OCI-LY1 (cell line): ENCODE measurements around the gene THOC5.
"Not testable (repeated sequence)": the region's sequence is repeated elsewhere in the genome, so short reads cannot be mapped to it uniquely, and the experiment has no call there.

Experiments
- H2AFZ ChIP-seq: fragments of 200-600 bp; sonication (generic), shearing (Covaris generic); 2 replicates; pipeline ENCODE4 v1.6.0; 2014; ENCODE audit warnings: antibody characterized with exemption, mild to moderate bottlenecking, low read length
- H3F3A ChIP-seq: fragments of 200-600 bp; sonication (generic), shearing (Covaris generic); 2 replicates; pipeline ENCODE4 v1.6.0; 2014; ENCODE audit warnings: mild to moderate bottlenecking, antibody characterized with exemption, low read length, moderate library complexity; ENCODE audit not compliant: insufficient read depth
- H3K27ac ChIP-seq: fragments of 200-600 bp; sonication (generic); 2 replicates; pipeline ENCODE4 v1.5.1; 2014; ENCODE audit warnings: low read length, mixed run types, mild to moderate bottlenecking, low read depth; ENCODE audit not compliant: poor library complexity, severe bottlenecking
- H3K27me3 ChIP-seq: fragments of 200-600 bp; sonication (generic); 2 replicates; pipeline ENCODE4 v1.6.0; 2014; ENCODE audit warnings: antibody characterized with exemption, mild to moderate bottlenecking, low read length, moderate library complexity; ENCODE audit not compliant: insufficient read depth
- H3K36me3 ChIP-seq: fragments of 200-600 bp; sonication (generic); 2 replicates; pipeline ENCODE4 v1.6.1; 2014; ENCODE audit warnings: mild to moderate bottlenecking, antibody characterized with exemption, low read length, moderate library complexity, mixed read lengths; ENCODE audit not compliant: insufficient read depth
- H3K4me1 ChIP-seq: fragments of 200-600 bp; sonication (generic); 2 replicates; pipeline ENCODE4 v1.5.1; 2014; ENCODE audit warnings: mild to moderate bottlenecking, low read length, moderate library complexity; ENCODE audit not compliant: insufficient read depth, severe bottlenecking
- H3K4me2 ChIP-seq: fragments of 200-600 bp; sonication (generic), shearing (Covaris generic); 2 replicates; pipeline ENCODE4 v1.6.1; 2014; ENCODE audit warnings: low read length
- H3K4me3 ChIP-seq: fragments of 200-600 bp; sonication (generic); 2 replicates; pipeline ENCODE4 v1.5.1; 2014; ENCODE audit warnings: low read length, low read depth, mild to moderate bottlenecking, mixed read lengths; ENCODE audit not compliant: poor library complexity, severe bottlenecking
- H3K79me2 ChIP-seq: fragments of 200-600 bp; shearing (Covaris generic); 2 replicates; pipeline ENCODE4 v1.6.1; 2016; ENCODE audit warnings: mixed run types, low read length, mixed read lengths; ENCODE audit not compliant: insufficient read depth
- H3K9ac ChIP-seq: fragments of 200-600 bp; sonication (generic), shearing (Covaris generic); 2 replicates; pipeline ENCODE4 v1.6.1; 2014; ENCODE audit warnings: mild to moderate bottlenecking, low read length, mixed read lengths
- H3K9me2 ChIP-seq: fragments of 200-600 bp; sonication (generic), shearing (Covaris generic); 2 replicates; pipeline ENCODE4 v1.6.1; 2014; ENCODE audit warnings: low read depth, mild to moderate bottlenecking, low read length, mixed read lengths
- H3K9me3 ChIP-seq: fragments of 200-600 bp; shearing (Covaris generic); 2 replicates; pipeline ENCODE4 v1.6.1; 2014; ENCODE audit warnings: low read length, mixed read lengths
- H4K20me1 ChIP-seq: fragments of 200-600 bp; sonication (generic), shearing (Covaris generic); 2 replicates; pipeline ENCODE4 v1.6.0; 2016; ENCODE audit warnings: mild to moderate bottlenecking, low read length; ENCODE audit not compliant: insufficient read depth
- EZH2 ChIP-seq: fragments of 200-600 bp; sonication (generic), shearing (Covaris generic); IDR thresholded peaks from 2 replicates; pipeline ENCODE4 v1.8.0; 2017; ENCODE audit warnings: borderline replicate concordance, mixed run types, mild to moderate bottlenecking, antibody characterized with exemption, low read length, moderate library complexity, mixed read lengths
- TF ChIP-seq, protein P1 (sequence below): fragments of 200-600 bp; sonication (generic), shearing (Covaris generic); IDR thresholded peaks from 2 replicates; pipeline ENCODE4 v1.5.1; 2017; ENCODE audit warnings: mild to moderate bottlenecking, antibody characterized with exemption, low read length, moderate library complexity, mixed read lengths

The THOC5 gene

DNA sequence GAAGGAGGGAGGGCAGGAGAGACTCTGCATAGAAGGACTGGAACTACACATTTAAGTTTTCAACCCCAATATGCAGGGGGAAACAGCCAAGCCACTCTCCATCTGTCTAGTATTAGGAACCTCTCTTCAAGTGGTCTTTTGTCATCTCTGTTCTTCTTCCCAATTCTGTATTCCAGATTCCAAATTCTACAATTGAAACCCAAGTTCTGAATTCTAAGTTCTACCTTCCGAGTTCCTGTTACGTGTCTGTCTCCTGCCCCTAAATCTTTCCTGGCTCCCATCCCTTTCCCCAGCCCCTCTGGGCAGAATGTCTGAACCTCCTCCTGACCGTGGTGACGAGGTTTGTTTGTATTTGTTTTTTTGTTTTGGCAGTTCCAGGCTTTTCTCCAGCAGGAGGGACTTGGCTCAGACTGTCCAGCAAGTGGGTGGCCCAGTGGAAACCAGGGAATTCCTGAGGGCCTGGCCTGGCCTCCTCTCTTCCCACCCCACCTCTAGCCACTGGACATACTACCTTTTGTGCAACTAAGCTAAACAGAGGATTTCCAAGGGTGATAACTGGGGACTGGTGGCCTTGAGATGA lies 1.6 kb upstream of the THOC5 start:
- H3K9me3 ChIP-seq, result no peaks in the 10 kb centered on the region
- H3K4me1 ChIP-seq, result peaks cover 13% of the 10 kb centered on the region
- H3F3A ChIP-seq, result no peaks in the 10 kb centered on the region
- no peaks in the 10 kb centered on the region for H3K9me2 ChIP-seq
- H3K27ac ChIP-seq, result no peak overlapping the region
- no peaks in the 10 kb centered on the region for H3K27me3 ChIP-seq
- TF ChIP-seq, protein P1, sequence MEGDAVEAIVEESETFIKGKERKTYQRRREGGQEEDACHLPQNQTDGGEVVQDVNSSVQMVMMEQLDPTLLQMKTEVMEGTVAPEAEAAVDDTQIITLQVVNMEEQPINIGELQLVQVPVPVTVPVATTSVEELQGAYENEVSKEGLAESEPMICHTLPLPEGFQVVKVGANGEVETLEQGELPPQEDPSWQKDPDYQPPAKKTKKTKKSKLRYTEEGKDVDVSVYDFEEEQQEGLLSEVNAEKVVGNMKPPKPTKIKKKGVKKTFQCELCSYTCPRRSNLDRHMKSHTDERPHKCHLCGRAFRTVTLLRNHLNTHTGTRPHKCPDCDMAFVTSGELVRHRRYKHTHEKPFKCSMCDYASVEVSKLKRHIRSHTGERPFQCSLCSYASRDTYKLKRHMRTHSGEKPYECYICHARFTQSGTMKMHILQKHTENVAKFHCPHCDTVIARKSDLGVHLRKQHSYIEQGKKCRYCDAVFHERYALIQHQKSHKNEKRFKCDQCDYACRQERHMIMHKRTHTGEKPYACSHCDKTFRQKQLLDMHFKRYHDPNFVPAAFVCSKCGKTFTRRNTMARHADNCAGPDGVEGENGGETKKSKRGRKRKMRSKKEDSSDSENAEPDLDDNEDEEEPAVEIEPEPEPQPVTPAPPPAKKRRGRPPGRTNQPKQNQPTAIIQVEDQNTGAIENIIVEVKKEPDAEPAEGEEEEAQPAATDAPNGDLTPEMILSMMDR, result no peak
- TF ChIP-seq EZH2, result no peak
- H3K79me2 ChIP-seq, result peaks cover 5% of the 10 kb centered on the region; the same call in 1 of the 2 replicates
- H3K4me2 ChIP-seq, result no peak overlapping the region
- no peak overlapping the region for H3K9ac ChIP-seq
- peaks cover 42% of the 10 kb centered on the region for H3K36me3 ChIP-seq
- no peak overlapping the region for H3K4me3 ChIP-seq
- H4K20me1 ChIP-seq, result no peaks in the 10 kb centered on the region
- no peak overlapping the region for H2AFZ ChIP-seq

DNA sequence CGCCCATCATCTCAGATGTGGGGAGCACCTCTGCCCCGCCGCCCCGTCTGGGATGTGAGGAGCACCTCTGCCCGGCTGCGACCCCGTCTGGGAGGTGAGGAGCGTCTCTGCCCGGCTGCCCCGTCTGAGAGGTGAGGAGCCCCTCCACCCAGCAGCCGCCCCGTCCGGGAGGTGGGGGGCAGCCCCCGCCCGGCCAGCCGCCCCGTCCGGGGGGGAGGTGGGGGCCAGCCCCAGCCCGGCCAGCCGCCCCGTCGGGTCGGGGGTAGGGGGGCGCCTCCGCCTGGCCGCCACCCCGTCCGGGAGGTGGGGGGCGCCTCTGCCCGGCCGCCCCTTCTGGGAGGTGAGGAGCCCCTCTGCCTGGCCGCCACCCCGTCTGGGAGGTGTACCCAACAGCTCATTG lies 1.2 kb downstream of the THOC5 start:
- H3K4me3 ChIP-seq, result peak overlapping the region; percentile 93
- peaks cover 46% of the 10 kb centered on the region for H3K36me3 ChIP-seq
- not testable (repeated sequence) for H3K79me2 ChIP-seq

DNA sequence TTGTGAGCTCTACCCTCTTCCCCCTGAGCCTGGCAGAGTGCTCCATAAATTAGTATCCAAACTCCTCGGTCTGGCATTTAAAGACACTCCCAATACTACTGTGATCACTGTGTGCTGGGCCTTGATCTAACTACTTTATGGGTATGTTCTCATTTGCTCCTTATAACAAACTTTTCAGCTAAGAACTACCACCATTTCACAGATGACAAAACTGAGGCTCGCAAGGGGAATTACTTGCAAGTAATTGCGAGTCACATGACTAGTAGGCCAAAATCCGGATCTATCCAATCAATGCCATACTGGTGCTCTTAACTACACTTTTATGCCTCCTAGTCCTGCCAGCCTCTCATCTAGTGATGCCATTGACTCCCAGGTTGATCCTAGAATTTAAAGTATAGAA lies 3.6 kb downstream of the THOC5 start:
- Histone ChIP-seq H3K4me1 (peaks cover 13% of the 10 kb centered on the region), H3F3A (no peaks in the 10 kb centered on the region), H3K27me3 (no peaks in the 10 kb centered on the region), H3K9me3 (no peaks in the 10 kb centered on the region), H4K20me1 (no peaks in the 10 kb centered on the region), H3K36me3 (peaks cover 55% of the 10 kb centered on the region), H2AFZ (no peak overlapping the region), H3K9ac (no peak overlapping the region), H3K9me2 (no peaks in the 10 kb centered on the region), H3K27ac (no peak overlapping the region), H3K4me3 (no peak overlapping the region), H3K79me2 (peaks cover 5% of the 10 kb centered on the region; the same call in 1 of the 2 replicates), H3K4me2 (no peak overlapping the region)
- no peak for TF ChIP-seq EZH2
- TF ChIP-seq, protein P1, result no peak

More for the DNA sequence above, 1.2 kb downstream of the THOC5 start:
- Histone ChIP-seq H3K4me1 (peaks cover 13% of the 10 kb centered on the region), H3K4me2 (peak overlapping the region; percentile 78; the same call in 1 of the 2 replicates)
- H3K9me3 ChIP-seq, H3F3A ChIP-seq, H3K9ac ChIP-seq, H2AFZ ChIP-seq, H3K27me3 ChIP-seq, H4K20me1 ChIP-seq, H3K9me2 ChIP-seq, H3K27ac ChIP-seq: not testable (repeated sequence)

DNA sequence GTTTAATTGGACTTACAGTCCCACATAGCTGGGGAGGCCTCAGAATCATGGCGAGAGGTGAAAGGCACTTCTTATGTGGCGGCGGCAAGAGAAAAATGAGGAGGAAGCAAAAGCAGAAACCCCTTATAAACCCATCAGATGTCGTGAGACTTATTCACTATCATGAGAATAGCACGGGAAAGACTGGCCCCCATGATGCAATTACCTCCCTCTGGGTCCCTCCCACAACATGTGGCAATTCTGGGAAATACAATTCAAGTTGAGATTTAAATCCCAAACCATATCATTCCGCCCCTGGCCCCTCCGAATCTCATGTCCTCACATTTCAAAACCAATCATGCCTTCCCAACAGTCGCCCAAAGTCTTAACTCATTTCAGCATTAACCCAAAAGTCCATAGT lies 8.5 kb downstream of the THOC5 start:
- not testable (repeated sequence) for H3K4me1 ChIP-seq, H4K20me1 ChIP-seq, H3K4me3 ChIP-seq, H3K27me3 ChIP-seq, H3K9me2 ChIP-seq, H2AFZ ChIP-seq, H3K79me2 ChIP-seq, H3K27ac ChIP-seq, H3K4me2 ChIP-seq, H3K9me3 ChIP-seq, H3K9ac ChIP-seq, H3F3A ChIP-seq
- peaks cover 89% of the 10 kb centered on the region for H3K36me3 ChIP-seq
